HEK293T (cell line): Measurements from ENCODE around the gene RBFOX1.

Source experiments
- ARNT ChIP-seq: fragments of 450-650 bp; IDR thresholded peaks from 2 replicates; pipeline ENCODE4 v1.6.1; 2017; ENCODE audit warnings: mild to moderate bottlenecking
- BHLHE40 ChIP-seq: fragments of 450-650 bp; IDR thresholded peaks from 2 replicates; pipeline ENCODE4 v1.6.1; 2016; ENCODE audit warnings: mild to moderate bottlenecking, moderate library complexity, borderline replicate concordance
- ELF4 ChIP-seq: fragments of 450-650 bp; IDR thresholded peaks from 2 replicates; pipeline ENCODE4 v1.6.1; 2017; ENCODE audit warnings: antibody characterized with exemption
- FOXA1 ChIP-seq: fragments of 450-650 bp; IDR thresholded peaks from 2 replicates; pipeline ENCODE4 v1.6.1; 2016; ENCODE audit warnings: mild to moderate bottlenecking
- FOXK2 ChIP-seq: fragments of 450-650 bp; IDR thresholded peaks from 2 replicates; pipeline ENCODE4 v1.6.1; 2016; ENCODE audit warnings: mild to moderate bottlenecking
- FOXM1 ChIP-seq: fragments of 450-650 bp; IDR thresholded peaks from 2 replicates; pipeline ENCODE4 v1.6.1; 2017; ENCODE audit warnings: mild to moderate bottlenecking, borderline replicate concordance
- LEF1 ChIP-seq: fragments of 450-650 bp; IDR thresholded peaks from 2 replicates; pipeline ENCODE4 v1.6.1; 2017; ENCODE audit warnings: mild to moderate bottlenecking, borderline replicate concordance
- SP1 ChIP-seq: fragments of 450-650 bp; IDR thresholded peaks from 2 replicates; pipeline ENCODE4 v1.6.1; 2017
- TARDBP ChIP-seq: fragments of 450-650 bp; IDR thresholded peaks from 2 replicates; pipeline ENCODE4 v1.6.1; 2016
- ZNF384 ChIP-seq: fragments of 450-650 bp; IDR thresholded peaks from 2 replicates; pipeline ENCODE4 v1.6.1; 2016
- TF ChIP-seq, protein P1 (sequence below): fragments of 450-650 bp; IDR thresholded peaks from 2 replicates; pipeline ENCODE4 v1.6.1; 2016

DNA sequence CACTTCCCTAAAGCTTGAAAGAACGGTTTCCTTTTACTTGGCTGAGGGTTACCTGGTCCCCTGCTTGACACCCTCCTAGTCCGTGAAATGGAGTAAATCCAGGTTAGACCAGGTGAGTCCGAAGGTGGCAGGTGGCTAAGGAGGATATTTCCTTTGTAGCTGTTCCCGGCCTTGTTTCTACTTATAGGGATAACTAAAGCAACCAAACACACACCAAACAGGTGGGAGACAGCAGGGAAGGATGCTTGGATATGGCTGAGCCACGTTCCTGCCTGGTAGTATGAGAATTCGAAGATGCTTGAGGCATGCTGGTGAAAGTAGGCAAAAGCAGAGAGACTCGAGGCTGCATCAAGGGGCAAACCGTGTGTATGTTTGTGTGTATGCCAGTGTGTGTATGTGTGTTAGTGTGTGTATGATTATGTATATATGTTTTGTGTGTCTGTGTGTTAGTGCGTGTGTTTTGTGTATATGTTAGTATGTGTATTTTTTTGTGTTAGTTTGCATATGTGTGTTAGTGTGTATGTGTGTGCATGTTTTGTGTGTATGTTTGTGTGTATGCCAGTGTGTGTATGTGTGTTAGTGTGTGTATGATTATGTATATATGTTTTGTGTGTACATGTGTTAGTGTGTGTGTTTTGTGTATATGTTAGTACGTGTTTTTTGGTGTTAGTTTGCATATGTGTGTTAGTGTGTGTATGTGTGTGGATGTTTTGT lies 28.9 kb downstream of the RBFOX1 start:
- TF ChIP-seq FOXK2 (no peak), ARNT (no peak), TARDBP (no peak), BHLHE40 (no peak), SP1 (no peak), ELF4 (no peak), ZNF384 (no peak), FOXM1 (no peak), FOXA1 (no peak), LEF1 (no peak)
- TF ChIP-seq, protein P1, sequence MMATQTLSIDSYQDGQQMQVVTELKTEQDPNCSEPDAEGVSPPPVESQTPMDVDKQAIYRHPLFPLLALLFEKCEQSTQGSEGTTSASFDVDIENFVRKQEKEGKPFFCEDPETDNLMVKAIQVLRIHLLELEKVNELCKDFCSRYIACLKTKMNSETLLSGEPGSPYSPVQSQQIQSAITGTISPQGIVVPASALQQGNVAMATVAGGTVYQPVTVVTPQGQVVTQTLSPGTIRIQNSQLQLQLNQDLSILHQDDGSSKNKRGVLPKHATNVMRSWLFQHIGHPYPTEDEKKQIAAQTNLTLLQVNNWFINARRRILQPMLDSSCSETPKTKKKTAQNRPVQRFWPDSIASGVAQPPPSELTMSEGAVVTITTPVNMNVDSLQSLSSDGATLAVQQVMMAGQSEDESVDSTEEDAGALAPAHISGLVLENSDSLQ = no peak
